HEK293T (cell line): ENCODE results near the gene UBR3.

Source experiments
- CTCF ChIA-PET: fragments of 350-600 bp; formaldehyde crosslinking; extraction: SDS; loops from one replicate; lab custom pipeline; 2021; ENCODE audit warnings: antibody characterized with exemption, inconsistent platforms; lab: Yijun Ruan, JAX
- POLR2A ChIA-PET: fragments of 350-600 bp; formaldehyde crosslinking; extraction: SDS; loops from one replicate; lab custom pipeline; 2020; ENCODE audit warnings: antibody characterized with exemption, inconsistent platforms; lab: Yijun Ruan, JAX
- DNase-seq: peaks from one replicate; pipeline ENCODE4 v3.0.0; 2012; ENCODE audit warnings: mixed read lengths; ENCODE audit errors: extremely low spot score
- ARNT ChIP-seq: fragments of 450-650 bp; IDR thresholded peaks from 2 replicates; pipeline ENCODE4 v1.6.1; 2017; ENCODE audit warnings: mild to moderate bottlenecking
- BHLHE40 ChIP-seq: fragments of 450-650 bp; IDR thresholded peaks from 2 replicates; pipeline ENCODE4 v1.6.1; 2016; ENCODE audit warnings: mild to moderate bottlenecking, moderate library complexity, borderline replicate concordance
- CTBP1 ChIP-seq: fragments of 450-650 bp; IDR thresholded peaks from 2 replicates; pipeline ENCODE4 v1.6.1; 2016; ENCODE audit warnings: borderline replicate concordance
- ELF4 ChIP-seq: fragments of 450-650 bp; IDR thresholded peaks from 2 replicates; pipeline ENCODE4 v1.6.1; 2017; ENCODE audit warnings: antibody characterized with exemption
- FOXA1 ChIP-seq: fragments of 450-650 bp; IDR thresholded peaks from 2 replicates; pipeline ENCODE4 v1.6.1; 2016; ENCODE audit warnings: mild to moderate bottlenecking
- FOXK2 ChIP-seq: fragments of 450-650 bp; IDR thresholded peaks from 2 replicates; pipeline ENCODE4 v1.6.1; 2016; ENCODE audit warnings: mild to moderate bottlenecking
- FOXM1 ChIP-seq: fragments of 450-650 bp; IDR thresholded peaks from 2 replicates; pipeline ENCODE4 v1.6.1; 2017; ENCODE audit warnings: mild to moderate bottlenecking, borderline replicate concordance
- HDGF ChIP-seq: fragments of 450-650 bp; IDR thresholded peaks from 2 replicates; pipeline ENCODE4 v1.6.1; 2017; ENCODE audit warnings: antibody characterized with exemption, borderline replicate concordance
- L3MBTL2 ChIP-seq: fragments of 450-650 bp; conservative IDR thresholded peaks from 2 replicates; pipeline ENCODE4 v1.6.1; 2016; ENCODE audit warnings: mild to moderate bottlenecking
- LEF1 ChIP-seq: fragments of 450-650 bp; IDR thresholded peaks from 2 replicates; pipeline ENCODE4 v1.6.1; 2017; ENCODE audit warnings: mild to moderate bottlenecking, borderline replicate concordance
- NFRKB ChIP-seq: fragments of 450-650 bp; IDR thresholded peaks from 2 replicates; pipeline ENCODE4 v1.6.1; 2016; ENCODE audit warnings: mild to moderate bottlenecking, moderate library complexity
- PKNOX1 ChIP-seq: fragments of 450-650 bp; IDR thresholded peaks from 2 replicates; pipeline ENCODE4 v1.6.1; 2016
- SP1 ChIP-seq: fragments of 450-650 bp; IDR thresholded peaks from 2 replicates; pipeline ENCODE4 v1.6.1; 2017
- SUZ12 ChIP-seq: fragments of 450-650 bp; IDR thresholded peaks from 2 replicates; pipeline ENCODE4 v1.6.1; 2016; ENCODE audit warnings: mild to moderate bottlenecking
- TARDBP ChIP-seq: fragments of 450-650 bp; IDR thresholded peaks from 2 replicates; pipeline ENCODE4 v1.6.1; 2016
- ZNF384 ChIP-seq: fragments of 450-650 bp; IDR thresholded peaks from 2 replicates; pipeline ENCODE4 v1.6.1; 2016

The UBR3 gene

GRCh38 chr2:170084820-170085491 is 257.7 kb downstream of the UBR3 start:
- no peak for DNase-seq
- ChIA-PET POLR2A (no interaction called here), CTCF (no interaction called here)
- no peak for TF ChIP-seq LEF1
- TF ChIP-seq SUZ12: no peak
- no peak for TF ChIP-seq FOXM1
- TF ChIP-seq TARDBP: no peak
- TF ChIP-seq ARNT: no peak
- no peak for TF ChIP-seq CTBP1

GRCh38 chr2:170086117-170086688 is 258.9 kb downstream of the UBR3 start:
- TF ChIP-seq BHLHE40 (no peak), FOXA1 (no peak), FOXK2 (no peak), L3MBTL2 (no peak), CTBP1 (no peak), HDGF (no peak), FOXM1 (no peak), LEF1 (no peak), ARNT (no peak)
- CTCF ChIA-PET: no interaction called here
- POLR2A ChIA-PET: no interaction called here
- DNase-seq: no peak

GRCh38 chr2:170086751-170087412 is 259.6 kb downstream of the UBR3 start:
- POLR2A ChIA-PET: no interaction called here
- CTCF ChIA-PET: no interaction called here
- DNase-seq: no peak
- TF ChIP-seq CTBP1: no peak
- TF ChIP-seq NFRKB: no peak
- TF ChIP-seq ZNF384: no peak
- TF ChIP-seq PKNOX1: no peak
- TF ChIP-seq SUZ12: no peak
- TF ChIP-seq HDGF: no peak
- no peak for TF ChIP-seq LEF1
- TF ChIP-seq ELF4: no peak
- no peak for TF ChIP-seq ARNT
- TF ChIP-seq FOXM1: no peak
- no peak for TF ChIP-seq SP1
- TF ChIP-seq FOXA1: no peak
- TF ChIP-seq L3MBTL2: no peak
- no peak for TF ChIP-seq FOXK2
- TF ChIP-seq BHLHE40: no peak

- ChIA-PET CTCF (no interaction called here), POLR2A (no interaction called here)
- TF ChIP-seq ZNF384 (no peak), NFRKB (no peak), HDGF (no peak), LEF1 (no peak), FOXK2 (no peak), SUZ12 (no peak), ELF4 (no peak), PKNOX1 (no peak), BHLHE40 (no peak), FOXM1 (no peak), CTBP1 (no peak), TARDBP (no peak), L3MBTL2 (no peak), FOXA1 (no peak), ARNT (no peak), SP1 (no peak)
- DNase-seq: no peak
Measured at GRCh38 chr2:170087413-170087793, 260.1 kb downstream of the UBR3 start.

GRCh38 chr2:170088776-170089175 is 261.5 kb downstream of the UBR3 start:
- POLR2A ChIA-PET: no interaction called here
- TF ChIP-seq SP1: no peak
- no peak for TF ChIP-seq L3MBTL2
- TF ChIP-seq LEF1: no peak
- no peak for TF ChIP-seq HDGF
- TF ChIP-seq ARNT: no peak
- no peak for TF ChIP-seq FOXK2
- no peak for TF ChIP-seq ELF4
- no peak for TF ChIP-seq BHLHE40
- no peak for TF ChIP-seq TARDBP
- TF ChIP-seq ZNF384: no peak
- TF ChIP-seq FOXA1: no peak
- no peak for TF ChIP-seq CTBP1
- no peak for TF ChIP-seq PKNOX1
- TF ChIP-seq NFRKB: no peak
- TF ChIP-seq FOXM1: no peak
- TF ChIP-seq SUZ12: no peak
- CTCF ChIA-PET: no interaction called here
- no peak for DNase-seq

GRCh38 chr2:170090229-170090628 is 263.0 kb downstream of the UBR3 start:
- no peak for DNase-seq
- TF ChIP-seq L3MBTL2 (no peak), LEF1 (no peak), HDGF (no peak)
- CTCF ChIA-PET: no interaction called here
- POLR2A ChIA-PET: no interaction called here
